ENCODE measurements around the gene BRD3. TPM values are rescaled to one million over a fixed set of nuclear protein-coding genes. Genes with fewer than 3 reads are reported as not detected.
"Not testable (repeated sequence)": the region's sequence is repeated elsewhere in the genome, so short reads cannot be mapped to it uniquely, and the experiment has no call there.

BRD3 gene
- total and polyA plus RNA-seq, 8 donors = 8.8 to 36.3 (median 16.5) TPM

- FAIRE-seq = no peak
- intact Hi-C loops (cut with DNase I) = no loop called here
- no peak overlapping the region for H3K27ac ChIP-seq
- H3K27me3 ChIP-seq = no peaks in the 10 kb centered on the region
- H3K4me1 ChIP-seq = no peaks in the 10 kb centered on the region
- H3K4me3 ChIP-seq = no peak overlapping the region
- TF ChIP-seq, protein P1, sequence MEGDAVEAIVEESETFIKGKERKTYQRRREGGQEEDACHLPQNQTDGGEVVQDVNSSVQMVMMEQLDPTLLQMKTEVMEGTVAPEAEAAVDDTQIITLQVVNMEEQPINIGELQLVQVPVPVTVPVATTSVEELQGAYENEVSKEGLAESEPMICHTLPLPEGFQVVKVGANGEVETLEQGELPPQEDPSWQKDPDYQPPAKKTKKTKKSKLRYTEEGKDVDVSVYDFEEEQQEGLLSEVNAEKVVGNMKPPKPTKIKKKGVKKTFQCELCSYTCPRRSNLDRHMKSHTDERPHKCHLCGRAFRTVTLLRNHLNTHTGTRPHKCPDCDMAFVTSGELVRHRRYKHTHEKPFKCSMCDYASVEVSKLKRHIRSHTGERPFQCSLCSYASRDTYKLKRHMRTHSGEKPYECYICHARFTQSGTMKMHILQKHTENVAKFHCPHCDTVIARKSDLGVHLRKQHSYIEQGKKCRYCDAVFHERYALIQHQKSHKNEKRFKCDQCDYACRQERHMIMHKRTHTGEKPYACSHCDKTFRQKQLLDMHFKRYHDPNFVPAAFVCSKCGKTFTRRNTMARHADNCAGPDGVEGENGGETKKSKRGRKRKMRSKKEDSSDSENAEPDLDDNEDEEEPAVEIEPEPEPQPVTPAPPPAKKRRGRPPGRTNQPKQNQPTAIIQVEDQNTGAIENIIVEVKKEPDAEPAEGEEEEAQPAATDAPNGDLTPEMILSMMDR (IDR thresholded peaks at IDR 0.05) = no peak
- no peak for ATAC-seq
- H3K36me3 ChIP-seq = no peaks in the 10 kb centered on the region
- H3K9me3 ChIP-seq = no peaks in the 10 kb centered on the region
- DNase-seq = no peak
- 81 to 83% methylated on average over 14 of the region's 14 CpGs for WGBS, 2 donors
These were observed 20.4 kb upstream of the BRD3 start for GRCh38 chr9:134088063-134088725.

DNA sequence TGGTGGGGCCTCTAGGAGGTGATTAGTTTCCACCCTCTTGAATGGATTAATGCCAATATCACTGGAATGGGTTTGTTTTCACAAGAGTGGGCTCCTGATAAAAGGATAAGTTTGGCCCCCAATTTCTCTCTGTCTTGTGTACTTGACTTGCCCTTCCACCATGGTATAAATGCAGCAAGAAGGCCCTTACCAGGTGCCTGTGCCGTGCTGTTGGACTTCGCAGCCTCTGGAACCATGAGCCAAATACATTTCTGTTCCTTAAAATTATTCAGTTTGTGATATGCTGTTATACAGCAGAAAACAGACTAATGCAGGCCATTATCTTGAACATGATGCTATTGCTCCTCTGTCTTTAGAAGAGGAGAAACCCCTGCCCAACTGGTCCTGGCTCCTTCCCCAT, 17.8 kb upstream of the BRD3 start:
- Histone ChIP-seq H3K27me3 (no peaks in the 10 kb centered on the region), H3K36me3 (no peaks in the 10 kb centered on the region), H3K4me3 (no peak overlapping the region), H3K27ac (no peak overlapping the region), H3K4me1 (no peaks in the 10 kb centered on the region), H3K9me3 (no peaks in the 10 kb centered on the region)
- ATAC-seq (no peak), FAIRE-seq (no peak), DNase-seq (no peak)
- WGBS, 2 donors = 98 to 100% methylated on average over 2 of the region's 2 CpGs
- intact Hi-C loops (cut with DNase I) = no loop called here
- TF ChIP-seq, protein P1 (IDR thresholded peaks at IDR 0.05) = no peak

DNA sequence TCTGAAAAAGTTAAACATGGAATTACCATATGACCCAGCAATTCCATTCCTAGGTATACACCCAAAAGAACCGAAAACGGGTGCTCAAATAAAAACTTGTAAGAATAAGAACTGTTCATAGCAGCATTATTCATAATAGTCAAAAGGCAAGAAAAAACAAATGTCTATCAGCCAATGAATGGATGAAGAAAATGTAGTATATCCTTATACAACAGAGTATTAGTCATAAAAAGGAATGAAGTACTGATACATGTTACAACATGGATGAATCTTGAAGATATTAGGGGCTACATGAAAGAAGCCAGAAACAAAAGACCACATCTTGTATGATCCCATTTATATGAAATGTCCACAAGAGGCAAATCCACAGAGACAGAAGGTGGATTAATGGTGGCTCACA, 15.6 kb upstream of the BRD3 start:
- WGBS, 2 donors = 61 to 75% methylated on average over 2 of the region's 2 CpGs
- FAIRE-seq = no peak
- intact Hi-C loops (cut with DNase I) = no loop called here

GRCh38 chr9:134076644-134077043, 8.8 kb upstream of the BRD3 start:
- no peak overlapping the region for H3K27ac ChIP-seq
- no peak overlapping the region for H3K4me3 ChIP-seq
- ATAC-seq (no peak), DNase-seq (no peak), FAIRE-seq (no peak)
- H3K36me3 ChIP-seq = no peaks in the 10 kb centered on the region
- H3K27me3 ChIP-seq = no peaks in the 10 kb centered on the region
- TF ChIP-seq, protein P1 (IDR thresholded peaks at IDR 0.05) = no peak
- no peaks in the 10 kb centered on the region for H3K4me1 ChIP-seq
- intact Hi-C loops (cut with DNase I) = no loop called here
- no peaks in the 10 kb centered on the region for H3K9me3 ChIP-seq
- 44 to 52% methylated on average over 1 of the region's 1 CpG for WGBS, 2 donors

More for the DNA sequence above, 15.6 kb upstream of the BRD3 start:
- Histone ChIP-seq H3K27ac (no peak overlapping the region), H3K36me3 (no peaks in the 10 kb centered on the region), H3K4me3 (no peak overlapping the region), H3K4me1 (no peaks in the 10 kb centered on the region), H3K9me3 (no peaks in the 10 kb centered on the region), H3K27me3 (no peaks in the 10 kb centered on the region)
- TF ChIP-seq, protein P1 (IDR thresholded peaks at IDR 0.05) = no peak
- ATAC-seq (no peak), DNase-seq (no peak)

DNA sequence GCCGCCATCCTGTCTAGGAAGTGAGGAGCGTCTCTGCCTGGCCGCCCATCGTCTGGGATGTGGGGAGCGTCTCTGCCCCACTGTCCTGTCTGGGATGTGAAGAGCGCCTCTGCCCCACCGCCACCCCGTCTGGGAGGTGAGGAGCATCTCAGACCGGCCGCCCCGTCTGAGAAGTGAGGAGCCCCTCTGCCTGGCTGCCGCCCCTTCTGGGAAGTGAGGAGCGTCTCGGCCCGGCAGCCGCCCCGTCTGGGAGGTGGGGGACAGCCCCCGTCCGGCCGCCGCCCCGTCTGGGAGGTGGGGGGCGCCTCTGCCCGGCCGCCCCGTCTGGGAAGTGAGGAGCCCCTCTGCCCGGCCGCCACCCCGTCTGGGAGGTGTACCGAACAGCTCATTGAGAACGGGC, 7.9 kb upstream of the BRD3 start:
- H3K4me3 ChIP-seq; H3K4me1 ChIP-seq; H3K27ac ChIP-seq; H3K27me3 ChIP-seq; H3K9me3 ChIP-seq; FAIRE-seq; H3K36me3 ChIP-seq; intact Hi-C loops (cut with DNase I); ATAC-seq: not testable (repeated sequence)
- peak in 2 of 6 donors; percentile 15 to 57 for DNase-seq
- WGBS, 2 donors = 80 to 85% methylated on average over 30 to 31 of the region's 31 CpGs

Measured in pancreas (tissue), 10 donors.